AG04449 (cell line): ENCODE results near the gene KCNJ6.

Experiments
- CTCF ChIA-PET: fragments of 350-600 bp; formaldehyde crosslinking; extraction: SDS; loops from one replicate; lab custom pipeline; 2021; ENCODE audit warnings: antibody characterized with exemption; lab: Yijun Ruan, JAX
- POLR2A ChIA-PET: fragments of 400-600, 350-600 bp; formaldehyde crosslinking; extraction: SDS; loops from one replicate; lab custom pipeline; 2020; ENCODE audit warnings: antibody characterized with exemption, inconsistent platforms; lab: Yijun Ruan, JAX
- DNase-seq: peaks from one replicate; pipeline ENCODE4 v3.0.0-alpha.2; 2010; ENCODE audit warnings: low read depth, low spot score
- H3K4me3 ChIP-seq: 2 replicates; pipeline ENCODE4 v1.5.1; 2011; ENCODE audit warnings: low read depth, mild to moderate bottlenecking, control low read depth, low read length
- CTCF ChIP-seq: IDR thresholded peaks from one replicate; pipeline ENCODE4 v1.5.1; 2011; ENCODE audit warnings: mild to moderate bottlenecking, moderate library complexity, low read length, control low read depth, inconsistent platforms; ENCODE audit not compliant: insufficient read depth; ENCODE audit errors: missing control alignments

Gene KCNJ6

GRCh38 chr21:37675202-37675801, 241.0 kb downstream of the KCNJ6 start:
- peak; percentile 89 for TF ChIP-seq CTCF
- POLR2A ChIA-PET = no interaction called here
- H3K4me3 ChIP-seq = no peak overlapping the region
- CTCF ChIA-PET = interaction anchor here (0.6 to 6.4 kb wide), 42 partner anchors 8 to 984 kb away, joined by 3 to 52 read pairs (median 4); no protein-coding TSS in a partner anchor
- no peak for DNase-seq

- no peak overlapping the region for H3K4me3 ChIP-seq
- no peak for TF ChIP-seq CTCF
- ChIA-PET CTCF (interaction anchor here (0.6 to 6.4 kb wide), 37 partner anchors 8 to 797 kb away, joined by 3 to 52 read pairs (median 5); no protein-coding TSS in a partner anchor), POLR2A (no interaction called here)
- DNase-seq = no peak
Measured at GRCh38 chr21:37673801-37674575, 242.3 kb downstream of the KCNJ6 start.

- H3K4me3 ChIP-seq = no peak overlapping the region
- ChIA-PET CTCF (interaction anchor here (0.9 to 1.7 kb wide), 3 partner anchors 11 to 685 kb away, joined by 5 read pairs; no protein-coding TSS in a partner anchor), POLR2A (no interaction called here)
- DNase-seq = no peak
- TF ChIP-seq CTCF = no peak
Measured at GRCh38 chr21:37671381-37671780, 244.9 kb downstream of the KCNJ6 start.

GRCh38 chr21:37670883-37671282, 245.4 kb downstream of the KCNJ6 start:
- DNase-seq = no peak
- CTCF ChIA-PET = interaction anchor here (0.9 to 1.7 kb wide), 3 partner anchors 12 to 686 kb away, joined by 5 read pairs; no protein-coding TSS in a partner anchor
- H3K4me3 ChIP-seq = no peak overlapping the region
- TF ChIP-seq CTCF = no peak
- POLR2A ChIA-PET = no interaction called here

GRCh38 chr21:37669249-37669648, 247.0 kb downstream of the KCNJ6 start:
- POLR2A ChIA-PET = no interaction called here

More at GRCh38 chr21:37669249-37669648, 247.0 kb downstream of the KCNJ6 start:
- TF ChIP-seq CTCF = no peak
- DNase-seq = no peak
- no peak overlapping the region for H3K4me3 ChIP-seq
- CTCF ChIA-PET = interaction anchor here (0.7 to 1.4 kb wide), 2 partner anchors 10 to 19 kb away, joined by 3 to 4 read pairs; no protein-coding TSS in a partner anchor
